GM12878 (cell line): ENCODE results near the gene MR1. TPM values are rescaled to one million over a fixed set of nuclear protein-coding genes. Genes with fewer than 3 reads are reported as not detected.
A peak's percentile ranks its signal among the peaks of the same experiment; 100 is the strongest.

Source experiments
- ATAC-seq: fragments of 200-7000 bp; cut with Tn5 transposase; 3 replicates; pipeline ENCODE4 v1.9.1; 2020; ENCODE audit warnings: mild to moderate bottlenecking, moderate library complexity
- BruUV-seq: library from RNA; stranded (reverse); fragments of 400-500 nt; replicated peaks from 2 replicates; lab custom pipeline; 2021; lab: Mats Ljungman, UMichigan
- CTCF ChIA-PET: fragments of 300-600 bp; sonication (Branson Sonifier 250); formaldehyde crosslinking; extraction: SDS; loops from one replicate; lab custom pipeline; 2021; ENCODE audit warnings: inconsistent platforms; lab: Yijun Ruan, JAX
- POLR2A ChIA-PET: fragments of 350-600 bp; formaldehyde crosslinking; extraction: SDS; loops from one replicate; lab custom pipeline; 2021; ENCODE audit warnings: inconsistent platforms; lab: Charles Lee
- RAD21 ChIA-PET: fragments of 300-600 bp; sonication (Branson Sonifier 250); formaldehyde crosslinking; loops from one replicate; lab custom pipeline; 2023; ENCODE audit warnings: antibody characterized with exemption; ENCODE audit not compliant: unreplicated experiment; lab: Charles Lee
- SMC1A ChIA-PET: fragments of 300-600 bp; sonication (Branson Sonifier 250); formaldehyde crosslinking; loops from one replicate; lab custom pipeline; 2023; ENCODE audit not compliant: unreplicated experiment, uncharacterized antibody; lab: Charles Lee
- DNase-seq: peaks from one replicate; pipeline ENCODE4 v3.0.0-alpha.2; 2011; ENCODE audit warnings: low read depth, low spot score
- FAIRE-seq: peaks from 3 replicates; lab custom pipeline; 2011; peaks lifted over from hg19 to GRCh38; lab: Jason Lieb, UNC
- H2AFZ ChIP-seq: 2 replicates; pipeline ENCODE4 v1.6.0; 2011; ENCODE audit warnings: low read depth, low read length, control low read depth; ENCODE audit not compliant: control insufficient read depth
- H3K27ac ChIP-seq: 2 replicates; pipeline ENCODE4 v1.5.1; 2011; ENCODE audit warnings: control low read depth; ENCODE audit not compliant: control insufficient read depth, insufficient read depth
- H3K27me3 ChIP-seq, 2 experiments: replicated peaks in 1 of 2; 2 replicates each; pipeline versions ENCODE4 v1.6.0 to v1.6.1; 2011; ENCODE audit warnings: low read length in 1 of 2; ENCODE audit not compliant: control insufficient read depth in 2 of 2, insufficient read depth in 2 of 2
- H3K36me3 ChIP-seq, 2 experiments: 2 replicates each; pipeline ENCODE4 v1.5.1; 2011; ENCODE audit warnings: low read length in 1 of 2; ENCODE audit not compliant: control insufficient read depth in 2 of 2, insufficient read depth in 2 of 2
- H3K4me1 ChIP-seq: 2 replicates; pipeline ENCODE4 v1.6.1; 2011; ENCODE audit warnings: mild to moderate bottlenecking, low read length, moderate library complexity, mixed read lengths; ENCODE audit not compliant: control insufficient read depth, insufficient read depth
- H3K4me2 ChIP-seq: 2 replicates; pipeline ENCODE4 v1.6.0; 2011; ENCODE audit warnings: control low read depth; ENCODE audit not compliant: control insufficient read depth, insufficient read depth
- H3K4me3 ChIP-seq: fragments of 200-600 bp; sonication (generic); 2 replicates; pipeline ENCODE4 v1.5.1; 2016
- H3K79me2 ChIP-seq: 2 replicates; pipeline ENCODE4 v1.6.0; 2011; ENCODE audit warnings: low read length; ENCODE audit not compliant: control insufficient read depth, insufficient read depth
- H3K9ac ChIP-seq: 2 replicates; pipeline ENCODE4 v1.8.0; 2011; ENCODE audit warnings: low read length, control low read depth, mixed read lengths; ENCODE audit not compliant: control insufficient read depth, insufficient read depth
- H3K9me3 ChIP-seq: replicated peaks from 3 replicates; pipeline ENCODE4 v1.5.1; 2011; ENCODE audit warnings: mild to moderate bottlenecking, low read length; ENCODE audit not compliant: control insufficient read depth, insufficient read depth
- H4K20me1 ChIP-seq: 2 replicates; pipeline ENCODE4 v1.6.0; 2011; ENCODE audit not compliant: control insufficient read depth, insufficient read depth
- ASH2L ChIP-seq: fragments of 300-600, 200-600 bp; sonication (generic); IDR thresholded peaks from 2 replicates; pipeline ENCODE4 v1.6.1; 2017; ENCODE audit warnings: low read depth, mild to moderate bottlenecking, borderline replicate concordance
- CHD1 ChIP-seq: IDR thresholded peaks from 2 replicates; pipeline ENCODE4 v1.6.1; 2012; ENCODE audit warnings: low read depth, low read length, improper control_type of control experiment
- CREB1 ChIP-seq: IDR thresholded peaks from 2 replicates; pipeline ENCODE4 v1.6.1; 2012; ENCODE audit warnings: low read depth, mild to moderate bottlenecking, inconsistent platforms
- CREM ChIP-seq: IDR thresholded peaks from 2 replicates; pipeline ENCODE4 v1.6.1; 2014; ENCODE audit warnings: antibody characterized with exemption, low read depth
- GATAD2B ChIP-seq: fragments of 450-650 bp; conservative IDR thresholded peaks from 2 replicates; pipeline ENCODE4 v1.6.1; 2017; ENCODE audit warnings: low read depth, mild to moderate bottlenecking, moderate library complexity
- IKZF1 ChIP-seq: fragments of 450-650 bp; conservative IDR thresholded peaks from 2 replicates; pipeline ENCODE4 v1.6.1; 2017; ENCODE audit warnings: antibody characterized with exemption, mild to moderate bottlenecking
- MYB ChIP-seq: fragments of 150-350 bp; IDR thresholded peaks from 2 replicates; pipeline ENCODE4 v1.6.1; 2014; ENCODE audit warnings: mild to moderate bottlenecking, low read depth, low read length, borderline replicate concordance
- NFYB ChIP-seq: IDR thresholded peaks from 2 replicates; pipeline ENCODE4 v1.6.1; 2011; ENCODE audit warnings: low read depth, mild to moderate bottlenecking, low read length, improper control_type of control experiment, moderate library complexity; ENCODE audit not compliant: insufficient read depth
- POLR2AphosphoS5 ChIP-seq: IDR thresholded peaks from 2 replicates; pipeline ENCODE4 v1.6.1; 2011; ENCODE audit warnings: mild to moderate bottlenecking, low read length, inconsistent platforms
- SMARCA5 ChIP-seq: fragments of 450-650 bp; IDR thresholded peaks from 2 replicates; pipeline ENCODE4 v1.6.1; 2017; ENCODE audit warnings: mild to moderate bottlenecking
- SMC3 ChIP-seq: IDR thresholded peaks from 2 replicates; pipeline ENCODE4 v1.6.1; 2011; ENCODE audit warnings: low read length, improper control_type of control experiment, borderline replicate concordance
- SRF ChIP-seq, 2 experiments: IDR thresholded peaks; 2 replicates each; pipeline ENCODE4 v1.6.1; 2011; ENCODE audit warnings: low read depth in 2 of 2, low read length in 2 of 2, mild to moderate bottlenecking in 1 of 2, moderate library complexity in 1 of 2
- WRNIP1 ChIP-seq: IDR thresholded peaks from 2 replicates; pipeline ENCODE4 v1.6.1; 2011; ENCODE audit warnings: low read depth, low read length, improper control_type of control experiment, borderline replicate concordance
- YY1 ChIP-seq: IDR thresholded peaks from 2 replicates; pipeline ENCODE4 v1.6.1; 2011; ENCODE audit warnings: low read depth, mild to moderate bottlenecking, low read length
- ZNF24 ChIP-seq: fragments of 450-650 bp; IDR thresholded peaks from 2 replicates; pipeline ENCODE4 v1.6.1; 2017; ENCODE audit warnings: antibody characterized with exemption, mild to moderate bottlenecking
- WGBS: methylation state at CpG from one replicate; pipeline ENCODE4 v1.1.6; 2016; ENCODE audit warnings: low lambda C conversion rate; ENCODE audit not compliant: insufficient replicate concordance, insufficient coverage; ENCODE audit errors: missing lambda C conversion rate; 5-methylcytosine and 5-hydroxymethylcytosine counted together
- in situ Hi-C: fragments of 300-500 bp; cut with MboI; formaldehyde crosslinking; loops from 9 replicates; pipeline ENCODE4 v1.14.3; 2018; ENCODE audit warnings: mixed read lengths
- intact Hi-C: fragments of 100-400 bp; cut with micrococcal nuclease; formaldehyde crosslinking; loops from one replicate; pipeline ENCODE4 v1.14.2; 2022; ENCODE audit not compliant: unreplicated experiment
- polyA plus RNA-seq, 11 experiments: library from polyadenylated mRNA; depleted of rRNA in 4 of 11; unstranded in 6 of 11; stranded (reverse) in 5 of 11; fragments of >200 nt; fragmentation: Nextera tagmentation in 4 of 11; fragmentation: Illumina TruSeq in 1 of 11; extraction: Ambion mirVana in 4 of 11; extraction: Trizol in 1 of 11; gene quantifications; 1 replicate in 1 of 11; 2 replicates in 10 of 11; pipeline versions ENCODE4 v1.2.1 to v1.2.3, GENCODE V29; 2011 to 2016; ENCODE audit warnings: inconsistent platforms in 2 of 11, missing spikeins in 2 of 11, low read depth in 1 of 11
- total RNA-seq, 4 experiments: library from RNA; depleted of rRNA in 3 of 4; stranded (reverse); fragments of >200 nt in 3 of 4; fragmentation: Illumina TruSeq in 1 of 4; extraction: Trizol in 1 of 4; gene quantifications; 2 replicates each; pipeline versions ENCODE4 v1.2.1 to v1.2.3, GENCODE V29; 2013 to 2021
- TF ChIP-seq, protein P1 (sequence below), 3 experiments: IDR thresholded peaks in 2 of 3; conservative IDR thresholded peaks in 1 of 3; 2 replicates each; pipeline ENCODE4 v1.5.1; 2011; ENCODE audit warnings: low read depth in 3 of 3, low read length in 3 of 3, mild to moderate bottlenecking in 3 of 3, control low read depth in 2 of 3, moderate library complexity in 2 of 3, inconsistent platforms in 1 of 3, mixed read lengths in 1 of 3; ENCODE audit not compliant: control insufficient read depth in 2 of 3, insufficient read depth in 1 of 3; ENCODE audit errors: extremely low read depth in 1 of 3
- TF ChIP-seq, protein P2 (sequence below): fragments of 150-350 bp; IDR thresholded peaks from 2 replicates; pipeline ENCODE4 v1.6.1; 2016; ENCODE audit warnings: low read depth, low read length

The MR1 gene
- total and polyA plus RNA-seq, 10 of the 15 experiments (the other 5 are each of a cell fraction or from before 2014, with no cell fraction given), result 24.7 to 65.9 (median 30.9) TPM

DNA sequence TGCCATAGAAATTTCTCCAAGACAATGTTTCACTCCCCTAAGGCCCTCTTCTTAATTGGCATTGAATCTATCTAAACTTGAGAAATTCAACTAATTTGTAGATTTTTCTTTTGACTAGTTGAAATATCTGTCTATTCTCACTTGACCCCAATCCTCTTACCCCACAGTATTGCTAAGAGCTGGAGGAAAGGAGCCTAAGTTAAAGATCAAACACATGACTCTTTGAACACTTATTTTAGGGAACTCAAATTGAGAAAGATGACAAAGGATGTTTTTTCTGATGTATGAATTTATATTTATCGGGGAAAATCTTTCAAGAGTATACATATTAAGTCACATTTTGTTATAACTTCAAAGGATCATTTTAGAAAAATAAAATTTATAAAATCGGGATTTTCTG, 3.6 kb downstream of the MR1 start (continued):
- TF ChIP-seq SMARCA5 (no peak), ZNF24 (no peak), CREB1 (no peak), ASH2L (no peak), CHD1 (no peak)

DNA sequence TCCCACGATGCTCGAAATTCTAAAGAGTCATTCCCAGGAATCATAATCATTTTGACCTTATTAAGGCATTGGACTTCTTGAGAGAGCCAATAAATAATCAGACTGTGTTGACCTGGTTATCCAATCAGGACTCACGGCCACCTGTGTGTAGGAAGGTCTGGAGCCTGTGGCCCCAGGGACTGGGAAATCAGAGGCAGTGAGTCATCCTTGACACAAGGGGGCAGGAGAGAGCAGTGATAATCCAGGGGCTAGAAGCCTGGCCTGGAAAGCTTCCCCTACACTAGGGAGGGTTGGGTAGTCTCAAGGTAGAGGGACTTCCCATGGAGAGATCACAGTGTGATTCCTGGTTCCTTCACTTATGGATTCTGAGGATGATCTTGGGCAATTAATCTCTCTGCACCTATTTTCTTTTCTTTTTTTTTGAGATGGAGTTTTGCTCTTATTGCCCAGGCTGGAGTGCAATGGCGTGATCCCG, 4.7 kb downstream of the MR1 start:
- Histone ChIP-seq H2AFZ (no peak overlapping the region), H3K36me3 (peaks cover 0 to 4% of the 10 kb centered on the region in 2 experiments; a peak in 1 of 4 replicates), H3K4me1 (peaks cover 21% of the 10 kb centered on the region), H3K27me3 (no peaks in the 10 kb centered on the region), H3K27ac (no peak overlapping the region), H3K4me2 (no peak overlapping the region), H3K9ac (no peak overlapping the region), H3K9me3 (no peaks in the 10 kb centered on the region), H3K79me2 (peaks cover 58% of the 10 kb centered on the region), H4K20me1 (no peaks in the 10 kb centered on the region), H3K4me3 (no peak overlapping the region)
- ATAC-seq (peak; percentile 68), DNase-seq (no peak), FAIRE-seq (no peak)
- BruUV-seq, result no TSS peak
- POLR2A ChIA-PET, result interaction anchor here (0.6 to 4.5 kb wide), 11 partner anchors 17 to 138 kb away, joined by 3 to 20 read pairs (median 3); no protein-coding TSS in a partner anchor
- intact Hi-C loops (loop anchor here (1.0 to 2.0 kb wide), 4 partner anchors 50 to 156 kb away; partner anchors contain the start of gene IER5), in situ Hi-C loops (loop anchor here (5.0 kb wide), 2 partner anchors 49 to 104 kb away; partner anchors contain the start of gene IER5)
- CTCF ChIA-PET, result interaction anchor here (0.6 to 13.7 kb wide), 26 partner anchors 10 to 410 kb away, joined by 3 to 321 read pairs (median 10); partner anchors contain the start of gene STX6
- RAD21 ChIA-PET, result interaction anchor here (0.7 to 13.1 kb wide), 21 partner anchors 8 to 157 kb away, joined by 3 to 189 read pairs (median 6); partner anchors contain the start of gene STX6
- SMC1A ChIA-PET, result interaction anchor here (0.9 to 13.6 kb wide), 21 partner anchors 16 to 155 kb away, joined by 3 to 276 read pairs (median 13); partner anchors contain the start of gene STX6
- 60% methylated on average over 3 of the region's 5 CpGs for WGBS
- TF ChIP-seq SRF (IDR thresholded peaks at IDR 0.05; ENCODE audit: low read depth in 2 of 2, low read length in 2 of 2), result 0 out of 4 replicates have a peak, but pooled peaks of 1 of the 2 experiments have one; percentile 29
- TF ChIP-seq WRNIP1, result 0 out of 2 replicates have a peak, but pooled peaks have one; percentile 70
- no peak for TF ChIP-seq POLR2AphosphoS5
- TF ChIP-seq CREB1, result 0 out of 2 replicates have a peak, but pooled peaks have one; percentile 8
- peak; percentile 76; the same call in 1 of the 2 replicates for TF ChIP-seq IKZF1
- TF ChIP-seq SMARCA5, result peak; percentile 47; the same call in 1 of the 2 replicates
- peak; percentile 49; the same call in 1 of the 2 replicates for TF ChIP-seq CREM
- peak; percentile 54; the same call in 1 of the 2 replicates for TF ChIP-seq YY1
- peak; percentile 86 for TF ChIP-seq SMC3
- TF ChIP-seq NFYB, result peak; percentile 67; the same call in 1 of the 2 replicates
- no peak for TF ChIP-seq MYB
- TF ChIP-seq, protein P1, sequence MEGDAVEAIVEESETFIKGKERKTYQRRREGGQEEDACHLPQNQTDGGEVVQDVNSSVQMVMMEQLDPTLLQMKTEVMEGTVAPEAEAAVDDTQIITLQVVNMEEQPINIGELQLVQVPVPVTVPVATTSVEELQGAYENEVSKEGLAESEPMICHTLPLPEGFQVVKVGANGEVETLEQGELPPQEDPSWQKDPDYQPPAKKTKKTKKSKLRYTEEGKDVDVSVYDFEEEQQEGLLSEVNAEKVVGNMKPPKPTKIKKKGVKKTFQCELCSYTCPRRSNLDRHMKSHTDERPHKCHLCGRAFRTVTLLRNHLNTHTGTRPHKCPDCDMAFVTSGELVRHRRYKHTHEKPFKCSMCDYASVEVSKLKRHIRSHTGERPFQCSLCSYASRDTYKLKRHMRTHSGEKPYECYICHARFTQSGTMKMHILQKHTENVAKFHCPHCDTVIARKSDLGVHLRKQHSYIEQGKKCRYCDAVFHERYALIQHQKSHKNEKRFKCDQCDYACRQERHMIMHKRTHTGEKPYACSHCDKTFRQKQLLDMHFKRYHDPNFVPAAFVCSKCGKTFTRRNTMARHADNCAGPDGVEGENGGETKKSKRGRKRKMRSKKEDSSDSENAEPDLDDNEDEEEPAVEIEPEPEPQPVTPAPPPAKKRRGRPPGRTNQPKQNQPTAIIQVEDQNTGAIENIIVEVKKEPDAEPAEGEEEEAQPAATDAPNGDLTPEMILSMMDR (IDR thresholded peaks at IDR 0.05 in 2 of 3, conservative IDR thresholded peaks at IDR 0.05 in 1 of 3; ENCODE audit: control insufficient read depth in 2 of 3, extremely low read depth in 1 of 3, insufficient read depth in 1 of 3, low read depth in 3 of 3, low read length in 3 of 3), result peak; percentile 74 to 85 (median 82)
- peak; percentile 61; the same call in 1 of the 2 replicates for TF ChIP-seq GATAD2B
- TF ChIP-seq, protein P2, sequence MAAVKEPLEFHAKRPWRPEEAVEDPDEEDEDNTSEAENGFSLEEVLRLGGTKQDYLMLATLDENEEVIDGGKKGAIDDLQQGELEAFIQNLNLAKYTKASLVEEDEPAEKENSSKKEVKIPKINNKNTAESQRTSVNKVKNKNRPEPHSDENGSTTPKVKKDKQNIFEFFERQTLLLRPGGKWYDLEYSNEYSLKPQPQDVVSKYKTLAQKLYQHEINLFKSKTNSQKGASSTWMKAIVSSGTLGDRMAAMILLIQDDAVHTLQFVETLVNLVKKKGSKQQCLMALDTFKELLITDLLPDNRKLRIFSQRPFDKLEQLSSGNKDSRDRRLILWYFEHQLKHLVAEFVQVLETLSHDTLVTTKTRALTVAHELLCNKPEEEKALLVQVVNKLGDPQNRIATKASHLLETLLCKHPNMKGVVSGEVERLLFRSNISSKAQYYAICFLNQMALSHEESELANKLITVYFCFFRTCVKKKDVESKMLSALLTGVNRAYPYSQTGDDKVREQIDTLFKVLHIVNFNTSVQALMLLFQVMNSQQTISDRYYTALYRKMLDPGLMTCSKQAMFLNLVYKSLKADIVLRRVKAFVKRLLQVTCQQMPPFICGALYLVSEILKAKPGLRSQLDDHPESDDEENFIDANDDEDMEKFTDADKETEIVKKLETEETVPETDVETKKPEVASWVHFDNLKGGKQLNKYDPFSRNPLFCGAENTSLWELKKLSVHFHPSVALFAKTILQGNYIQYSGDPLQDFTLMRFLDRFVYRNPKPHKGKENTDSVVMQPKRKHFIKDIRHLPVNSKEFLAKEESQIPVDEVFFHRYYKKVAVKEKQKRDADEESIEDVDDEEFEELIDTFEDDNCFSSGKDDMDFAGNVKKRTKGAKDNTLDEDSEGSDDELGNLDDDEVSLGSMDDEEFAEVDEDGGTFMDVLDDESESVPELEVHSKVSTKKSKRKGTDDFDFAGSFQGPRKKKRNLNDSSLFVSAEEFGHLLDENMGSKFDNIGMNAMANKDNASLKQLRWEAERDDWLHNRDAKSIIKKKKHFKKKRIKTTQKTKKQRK, result no peak
